ENCODE data around the gene STIMATE.

STIMATE gene

DNA sequence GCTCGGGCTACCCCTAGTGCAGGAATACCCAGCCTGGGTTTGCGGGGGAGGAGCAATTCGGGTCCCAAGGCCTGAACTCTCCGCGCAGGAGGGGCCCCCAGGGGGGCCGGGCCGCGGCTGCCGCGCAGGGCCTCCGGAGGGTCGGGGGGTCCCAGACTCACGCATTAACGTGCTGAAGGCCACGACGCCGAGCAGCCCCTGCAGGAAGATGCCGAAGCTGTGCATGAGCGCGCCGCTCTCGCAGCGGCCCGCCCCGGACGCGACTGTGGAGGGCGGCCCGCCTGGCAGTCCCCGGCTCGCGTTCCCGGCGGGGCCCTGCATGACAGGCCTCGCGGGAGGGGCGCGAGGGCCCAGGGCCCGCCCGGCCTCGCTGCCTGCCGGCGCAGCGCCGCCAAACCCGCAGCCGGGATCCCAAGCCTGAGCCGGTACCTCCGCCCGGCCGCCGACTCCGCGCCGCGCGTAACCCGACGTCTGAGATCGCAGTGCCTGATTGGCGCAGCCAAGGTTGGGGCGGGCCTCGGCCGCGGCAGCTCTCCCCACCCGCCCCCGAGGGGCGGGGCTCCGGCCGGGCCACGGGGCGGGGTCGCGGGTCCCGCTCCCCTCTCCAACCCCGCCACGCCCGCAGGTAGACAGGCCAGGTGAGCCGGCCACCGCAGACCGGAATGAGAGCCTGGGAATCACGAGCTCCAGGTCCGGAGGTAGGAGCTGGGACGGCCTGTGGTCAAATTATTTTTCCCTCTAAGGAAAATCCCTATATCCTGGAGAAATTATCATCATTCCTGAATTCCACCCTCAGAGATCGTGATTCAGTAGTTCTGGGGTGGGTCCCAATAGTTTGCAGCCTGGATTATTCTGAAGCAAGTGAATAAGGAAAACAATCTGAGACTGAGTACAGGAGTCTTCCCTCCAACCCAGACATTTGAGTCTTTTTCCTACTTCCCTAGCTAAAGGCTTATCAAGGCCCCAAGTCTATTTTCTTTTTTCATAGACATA is at the start of gene STIMATE:
TSS of gene STIMATE (minus strand) at position 419 of the 993 bp plus-strand sequence. CDS start at position 321, 98 bp downstream.
- peak; percentile 86 to 90 for DNase-seq

DNA sequence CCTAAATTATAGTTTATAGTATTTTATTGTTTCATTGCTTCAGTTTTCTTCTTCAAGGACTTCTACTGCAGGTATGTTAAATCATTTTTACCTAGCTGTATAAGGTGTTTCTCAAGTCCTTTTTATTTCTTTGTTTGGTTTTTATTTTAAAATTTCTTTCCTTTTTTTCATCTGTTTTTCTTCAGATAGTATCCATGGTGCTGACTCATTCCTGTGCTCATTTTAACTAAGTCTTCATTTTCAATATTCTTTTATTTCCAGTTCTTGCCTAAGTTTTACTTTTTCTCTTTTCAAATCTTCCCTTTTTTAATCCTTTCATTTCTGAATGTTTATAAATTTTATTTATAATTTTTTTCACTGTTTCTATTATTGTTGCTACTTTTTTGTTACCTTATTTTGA is 42.3 kb upstream of the STIMATE start:
- DNase-seq: no peak

DNA sequence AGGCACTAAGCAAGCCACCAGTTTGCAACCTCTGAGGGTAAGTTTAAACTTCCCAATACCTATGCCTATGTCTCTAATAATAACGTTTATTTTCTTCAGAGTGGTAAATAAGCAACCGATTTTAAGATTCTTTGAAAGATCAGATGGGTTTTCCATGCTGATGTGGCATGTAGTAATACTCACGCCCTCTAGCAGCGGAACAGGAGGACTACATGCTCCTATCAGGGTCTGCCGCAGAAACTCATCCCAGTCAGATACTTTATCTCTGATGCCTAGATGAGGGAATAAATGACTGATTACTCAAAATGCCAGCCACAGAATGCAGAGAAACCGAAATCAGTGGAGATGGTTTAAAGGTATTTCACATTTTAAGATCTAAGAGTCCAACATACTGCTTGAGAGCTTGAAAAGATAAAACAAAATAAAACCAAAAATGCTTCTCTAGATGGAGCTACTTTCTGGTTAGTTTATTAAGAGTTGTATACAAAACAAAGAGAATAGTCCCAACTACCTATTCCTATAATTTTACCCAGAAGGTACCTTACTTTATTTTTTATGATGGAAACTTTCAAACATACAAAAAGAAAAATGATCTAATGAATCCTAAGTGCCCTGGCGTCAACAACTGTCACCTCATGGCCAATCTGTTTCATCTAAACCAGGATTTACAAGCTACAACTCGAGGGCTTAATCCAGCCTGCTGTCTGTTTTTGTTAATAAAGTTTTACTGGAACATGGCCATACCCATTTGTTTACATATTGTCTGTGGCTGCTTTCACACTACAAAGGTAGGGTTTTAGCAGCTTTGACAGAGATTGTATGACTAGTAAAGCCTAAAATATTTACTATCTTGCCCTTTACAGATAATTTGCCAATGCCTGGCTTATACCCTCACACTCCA is 37.5 kb upstream of the STIMATE start:
- peak; percentile 53 to 62 for DNase-seq

DNA sequence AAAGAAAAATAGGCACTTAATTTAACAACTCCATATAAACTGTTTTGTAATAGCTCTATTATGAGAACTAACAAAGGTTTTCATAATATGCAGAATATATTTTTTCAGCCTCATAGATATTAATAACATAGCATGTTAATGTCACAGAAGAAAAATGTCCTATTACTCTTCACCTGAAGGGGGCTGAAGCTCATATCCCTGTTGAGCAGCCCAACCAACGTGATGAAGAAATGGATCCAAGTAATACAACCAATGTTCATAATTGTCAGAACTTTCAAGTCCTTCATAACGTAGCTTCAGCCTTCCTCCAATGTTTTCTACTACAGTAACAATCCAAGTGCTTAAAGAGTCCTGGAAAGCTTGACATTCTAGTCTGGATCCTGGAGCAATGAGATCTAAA is 34.5 kb upstream of the STIMATE start:
- no peak for DNase-seq

DNA sequence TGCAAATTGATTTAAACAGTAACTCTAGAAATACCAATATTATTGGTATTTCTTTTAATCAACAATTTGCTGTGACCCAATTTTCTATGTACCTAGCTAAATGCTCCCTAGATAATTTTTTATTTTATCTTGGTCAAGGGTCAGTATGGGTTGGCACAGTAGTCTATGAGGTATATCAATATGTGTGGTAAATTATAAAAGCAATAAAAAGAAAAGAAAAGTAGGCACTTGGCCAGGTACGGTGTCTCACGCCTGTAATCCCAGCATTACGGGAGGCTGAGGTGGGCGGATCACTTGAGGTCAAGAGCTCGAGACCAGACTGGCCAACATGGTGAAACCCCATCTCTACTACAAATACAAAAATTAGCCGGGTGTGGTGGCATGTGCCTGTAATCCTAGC is 34.0 kb upstream of the STIMATE start:
- no peak for DNase-seq

DNA sequence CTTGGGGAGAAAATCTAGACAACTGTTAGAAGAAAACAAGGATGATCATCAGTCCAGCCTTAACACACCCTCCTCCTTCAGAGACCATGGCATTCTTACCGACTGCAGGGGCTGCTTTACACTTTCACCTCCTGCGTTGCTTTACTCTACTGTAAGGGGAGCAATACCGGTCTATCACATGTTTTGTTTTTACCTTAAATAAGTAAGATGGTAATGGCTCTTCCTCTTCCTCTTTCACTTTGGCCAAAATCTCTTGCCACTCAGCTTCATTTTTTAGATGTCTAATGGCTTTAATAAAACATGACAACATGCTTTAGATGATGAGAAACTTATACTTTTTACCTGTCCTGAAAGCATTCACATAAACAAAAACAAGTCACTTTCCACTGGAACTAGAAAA is 33.4 kb upstream of the STIMATE start:
- DNase-seq: no peak

DNA sequence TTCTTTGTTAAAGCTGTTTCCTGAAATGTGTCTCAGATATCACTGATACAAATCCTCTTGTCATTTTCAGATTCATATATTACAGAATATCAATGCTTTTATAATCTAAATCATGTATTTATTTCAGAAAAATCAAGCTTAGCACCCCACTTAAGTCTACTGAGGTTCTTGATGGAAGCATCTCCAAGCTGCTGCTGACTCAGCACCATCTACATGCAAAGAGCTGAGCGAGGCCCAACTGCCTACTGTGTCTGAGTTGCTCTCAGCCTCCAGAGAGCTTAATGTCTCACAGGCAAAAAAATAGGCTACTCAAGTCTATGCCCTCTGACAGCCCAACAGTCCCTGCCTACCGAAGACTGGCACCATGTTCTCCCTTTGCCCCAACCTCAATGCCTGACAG is 29.2 kb upstream of the STIMATE start:
- DNase-seq: no peak

DNA sequence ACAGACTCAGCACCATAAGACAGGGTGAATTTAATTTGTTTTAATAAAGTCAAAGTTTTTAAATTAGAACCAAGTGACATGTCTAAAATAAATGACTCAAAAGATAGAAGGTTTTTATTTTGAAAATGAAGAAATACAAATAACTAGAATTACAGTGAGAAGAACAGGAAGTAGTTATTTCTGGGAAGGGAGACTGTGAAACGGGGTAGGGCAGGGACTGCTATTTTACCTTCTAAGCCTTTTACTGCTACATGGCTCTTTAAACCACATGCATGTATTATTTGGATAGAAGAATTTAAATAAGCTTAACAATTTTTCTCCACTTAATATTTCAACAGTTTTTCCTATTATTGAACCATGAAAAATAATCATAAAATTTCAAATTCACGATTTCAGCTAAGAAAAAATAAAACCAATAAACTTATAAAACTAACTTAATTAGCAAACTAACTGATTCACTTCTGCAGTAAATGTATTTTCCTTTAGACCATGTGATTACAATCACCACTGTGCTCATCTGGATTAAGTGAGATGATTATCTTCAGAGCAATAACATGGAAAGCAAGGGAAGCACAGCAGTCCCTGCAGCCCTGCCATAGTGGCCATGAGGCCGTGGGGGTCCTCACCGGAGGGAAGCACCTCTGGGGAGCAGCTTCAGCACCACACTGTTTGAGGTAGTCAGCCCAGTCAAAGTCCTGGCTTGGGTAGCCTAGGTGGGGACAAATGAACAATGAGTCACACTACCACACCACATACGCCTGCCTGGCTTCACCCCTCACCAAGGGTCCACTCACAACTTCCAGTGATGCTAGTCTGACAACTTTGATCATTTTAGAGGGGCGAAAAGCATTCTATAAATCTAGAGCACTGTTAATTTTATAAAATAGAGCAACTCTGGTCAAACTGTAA is 28.3 kb upstream of the STIMATE start:
- DNase-seq: no peak

DNA sequence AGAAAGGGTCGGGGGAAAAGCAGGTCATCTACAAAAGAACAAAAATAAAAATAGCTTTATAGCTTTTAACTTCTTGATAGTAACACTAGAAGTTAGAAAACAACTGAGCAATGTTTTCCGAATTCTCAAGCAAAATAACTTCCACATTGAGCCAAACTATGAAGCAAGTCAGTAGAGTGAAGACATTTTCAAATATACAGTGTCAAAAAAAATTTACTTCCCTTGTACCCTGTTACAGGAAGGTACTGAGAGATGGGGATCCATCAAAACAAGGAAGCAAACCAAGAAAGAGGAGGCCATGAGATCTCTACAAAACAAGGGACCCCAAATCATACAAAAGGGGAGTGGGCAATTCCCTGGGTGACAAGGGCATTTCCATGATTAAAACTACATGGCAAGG is 26.6 kb upstream of the STIMATE start:
- no peak for DNase-seq

DNA sequence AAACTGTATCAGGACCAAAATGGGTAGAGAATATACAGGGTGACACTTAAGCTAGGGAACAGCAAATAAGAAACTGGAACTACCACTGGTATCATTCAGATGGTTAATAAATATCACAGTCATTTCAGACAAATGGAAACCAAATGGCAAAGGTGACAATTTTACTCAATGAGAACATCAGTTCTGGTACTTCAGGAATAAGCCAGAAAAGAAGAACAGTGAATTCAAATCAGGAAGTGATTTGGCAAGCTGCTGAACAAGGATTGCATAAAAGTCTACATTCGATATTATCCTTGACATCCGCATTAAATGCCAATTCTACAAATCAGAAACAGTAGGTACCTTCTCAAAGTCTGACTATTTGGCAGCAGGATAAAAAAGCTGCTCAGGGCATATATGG is 23.5 kb upstream of the STIMATE start:
- no peak for DNase-seq

DNA sequence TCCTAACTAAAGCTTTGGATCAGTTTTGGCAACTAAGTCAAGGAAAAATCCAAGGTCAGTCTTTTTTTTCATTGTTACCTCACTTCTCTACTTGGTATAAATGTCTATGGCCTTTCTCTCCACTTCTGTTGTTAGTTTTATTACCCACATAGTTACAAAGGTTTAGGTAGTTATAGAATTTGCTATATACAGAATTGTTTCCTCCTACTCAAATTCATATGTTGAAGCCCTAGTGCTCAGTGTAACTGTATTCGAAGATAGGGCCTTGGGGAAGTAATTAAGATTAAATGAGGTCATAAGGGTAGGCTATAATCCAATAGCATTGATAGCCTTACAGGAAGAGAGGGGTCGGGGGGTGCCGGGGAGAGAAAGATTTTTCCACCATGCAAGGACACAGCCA is 19.7 kb upstream of the STIMATE start:
- DNase-seq: no peak

DNA sequence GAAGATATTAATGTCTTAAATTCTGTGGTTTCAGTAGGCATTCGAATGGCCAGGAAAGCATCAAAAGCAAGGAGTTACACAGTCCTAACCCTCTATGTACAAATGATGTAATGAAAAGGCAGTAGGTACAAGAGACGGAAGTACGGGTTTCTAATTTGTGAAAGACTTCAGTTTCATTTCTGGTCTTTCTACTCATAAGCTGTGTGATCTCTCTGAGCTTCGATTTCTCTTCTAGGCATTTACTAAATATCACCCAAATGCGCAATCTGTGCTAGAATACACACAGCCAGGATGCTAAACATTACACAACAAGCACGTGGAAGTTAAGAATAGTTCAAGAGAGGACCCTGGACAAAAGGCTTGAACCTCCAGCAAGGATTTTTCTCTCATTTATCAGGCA is 17.9 kb upstream of the STIMATE start:
- DNase-seq: no peak

DNA sequence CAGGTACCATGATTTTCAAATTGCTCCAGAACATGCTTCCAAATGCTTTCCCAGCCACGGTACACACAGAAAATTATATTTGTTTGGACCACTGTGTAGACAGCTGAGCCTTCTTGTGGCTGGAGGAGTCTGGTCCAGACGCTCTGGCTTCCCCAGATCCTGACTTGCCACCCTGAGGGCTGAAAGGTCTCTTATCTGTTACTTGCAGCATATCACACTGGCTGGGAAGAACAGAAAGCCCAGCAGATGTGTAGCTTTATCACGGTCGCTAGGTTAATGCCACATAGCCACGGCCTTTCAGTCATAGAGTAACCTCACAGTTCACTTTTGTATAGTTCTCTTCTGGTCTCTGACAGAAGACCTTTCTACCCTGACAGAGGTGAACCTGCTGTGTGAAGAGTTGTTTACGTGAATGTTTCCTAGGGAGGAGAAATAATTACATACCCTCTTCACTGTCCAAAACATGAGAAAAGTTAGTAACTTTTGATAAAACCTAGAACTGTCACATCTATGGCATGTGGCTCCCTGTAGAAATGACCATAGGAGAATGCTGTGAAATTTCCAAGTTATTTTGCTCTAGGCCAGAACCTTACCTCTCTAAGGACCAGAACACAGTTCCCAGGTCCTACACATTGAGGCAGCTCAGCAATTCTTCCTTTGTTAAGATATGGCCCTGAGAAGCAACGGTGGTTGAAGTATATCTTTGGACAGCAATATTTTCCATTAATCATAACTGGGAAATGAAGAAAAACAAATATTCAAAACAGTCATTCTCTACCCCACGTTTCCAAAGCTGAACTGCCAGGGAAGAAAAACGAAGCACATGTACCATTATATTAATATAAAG is 15.8 kb upstream of the STIMATE start:
- no peak for DNase-seq

DNA sequence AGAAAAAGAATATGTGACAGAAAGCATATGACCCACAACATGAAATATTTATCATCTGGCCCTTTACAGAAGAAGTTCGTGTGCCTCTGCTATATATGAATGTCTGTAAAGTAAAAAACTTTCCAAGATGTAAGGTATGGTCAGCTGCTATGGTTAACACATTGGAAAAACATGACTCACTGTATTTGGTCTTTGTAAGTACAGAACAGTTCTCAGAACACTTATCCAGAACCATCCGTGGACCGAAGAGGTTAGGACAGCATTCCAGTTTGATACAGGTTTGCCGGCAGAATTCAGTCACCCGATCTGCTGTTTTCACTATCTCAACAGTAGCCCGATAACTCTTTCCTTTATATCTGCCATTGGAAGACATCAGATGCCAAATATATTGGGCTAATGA is 13.5 kb upstream of the STIMATE start:
- DNase-seq: no peak

DNA sequence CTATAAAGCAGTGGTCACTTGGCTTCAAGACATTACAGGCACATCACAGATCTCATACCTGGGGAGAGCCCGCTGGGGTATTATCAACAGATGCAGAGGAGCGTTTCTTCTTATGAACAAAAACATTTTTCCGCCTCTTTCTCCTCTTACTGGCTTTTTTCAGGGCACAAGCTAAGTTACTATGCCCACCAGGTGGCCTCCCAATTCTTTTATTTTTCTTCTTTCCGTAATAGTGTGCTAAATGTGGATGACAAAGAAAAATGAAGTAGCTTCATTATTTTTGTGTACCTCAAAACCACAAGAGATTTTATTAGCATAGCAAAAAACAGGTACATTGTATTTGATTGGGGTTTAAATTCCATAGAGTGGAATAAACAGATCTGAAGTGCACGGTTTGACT is 10.1 kb upstream of the STIMATE start:
- no peak for DNase-seq

DNA sequence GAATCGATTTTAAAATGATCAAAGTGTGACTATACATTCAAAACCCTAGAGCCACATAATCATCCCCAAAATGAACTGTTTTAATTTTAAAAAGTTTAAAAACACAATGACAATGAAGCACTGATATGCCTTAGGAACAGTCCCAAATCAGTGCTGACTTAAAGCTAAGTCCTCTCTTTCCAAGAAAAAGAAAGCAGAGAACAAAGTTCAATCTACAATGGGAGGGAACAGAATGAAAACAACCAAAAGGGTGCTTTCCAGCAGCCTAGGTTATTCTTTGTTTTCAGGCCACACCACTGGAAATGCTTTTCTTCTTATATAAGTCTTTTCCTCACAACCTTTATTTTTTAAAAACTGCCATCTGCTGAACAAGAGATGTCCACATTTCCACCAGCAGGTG is 7.2 kb upstream of the STIMATE start:
- DNase-seq: no peak

DNA sequence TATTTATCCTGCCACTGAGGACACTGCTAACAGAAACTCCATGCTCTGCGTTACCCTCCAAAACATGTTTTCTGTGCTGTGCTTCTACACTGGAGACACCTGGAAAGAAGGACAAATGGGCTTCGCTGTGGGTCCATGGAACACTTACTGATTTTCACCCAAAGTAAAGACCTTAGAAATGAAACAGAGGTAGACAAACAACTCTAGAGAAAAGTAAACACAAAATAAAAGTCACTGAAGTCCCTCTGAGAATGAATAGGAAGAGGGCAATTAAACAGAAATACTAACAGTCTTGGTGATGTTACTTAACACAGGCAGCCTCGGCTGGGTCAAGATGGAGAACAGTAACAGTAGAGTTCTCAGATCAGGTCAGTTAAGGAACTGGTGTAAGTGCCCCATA is 6.7 kb upstream of the STIMATE start:
- DNase-seq: no peak

DNA sequence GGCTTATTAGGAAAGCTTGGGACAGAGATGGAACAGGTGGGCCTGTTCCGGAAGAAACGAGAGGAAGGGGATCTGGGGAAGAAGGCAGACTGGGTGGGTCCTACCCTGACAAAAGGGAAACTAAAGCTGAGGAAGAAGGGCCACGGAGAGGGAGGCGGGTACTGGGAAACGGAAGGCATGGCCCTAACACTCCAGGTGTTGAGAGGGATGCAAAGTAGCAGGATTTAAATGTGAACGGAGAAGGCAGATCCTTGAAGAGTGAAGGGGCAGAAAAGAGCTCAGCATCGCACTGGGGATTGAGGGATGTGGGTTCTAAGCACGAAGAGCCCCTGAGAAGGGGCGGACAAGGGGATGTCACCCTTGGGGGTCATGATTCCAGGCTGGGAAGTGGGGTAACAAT is 735 bp downstream of the STIMATE start:
- no peak for DNase-seq

DNA sequence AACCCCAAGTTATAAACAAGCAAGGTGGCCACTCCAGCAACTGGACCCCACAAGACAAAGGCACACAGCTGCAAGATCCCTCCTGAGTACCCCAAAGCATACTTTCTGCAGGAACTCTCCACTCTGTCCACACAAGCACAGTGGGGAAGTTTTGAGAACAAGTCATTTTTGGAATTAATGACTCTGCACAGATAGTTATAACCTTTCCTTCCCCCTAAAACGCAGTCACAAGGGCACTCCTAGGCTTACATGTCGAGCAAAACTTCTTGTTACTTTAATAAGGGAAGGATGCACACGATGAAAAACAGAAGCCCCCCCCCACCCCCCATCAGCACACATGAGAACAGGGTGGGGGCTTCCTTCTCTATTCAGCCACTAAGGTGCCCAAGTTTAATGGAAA is 1.2 kb downstream of the STIMATE start:
- DNase-seq: no peak

DNA sequence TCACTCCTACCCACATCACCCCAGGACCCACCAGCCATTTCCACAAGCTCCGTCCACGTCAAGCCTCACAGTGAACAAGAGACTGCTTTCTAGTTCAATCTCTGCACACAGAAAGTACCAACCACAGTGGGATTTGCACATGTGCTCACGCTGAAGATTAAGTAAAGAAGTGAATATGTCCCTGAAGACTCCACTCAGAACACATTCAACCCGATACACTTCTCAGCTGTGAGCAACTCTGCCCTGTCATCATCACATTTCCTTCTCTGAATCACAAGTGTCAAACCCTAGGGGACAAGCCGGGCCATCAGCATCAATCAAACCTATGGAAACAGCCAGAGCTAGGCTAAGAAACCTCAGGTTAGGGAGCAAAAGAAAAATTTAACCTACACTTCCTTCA is 1.9 kb downstream of the STIMATE start:
- no peak for DNase-seq

DNA sequence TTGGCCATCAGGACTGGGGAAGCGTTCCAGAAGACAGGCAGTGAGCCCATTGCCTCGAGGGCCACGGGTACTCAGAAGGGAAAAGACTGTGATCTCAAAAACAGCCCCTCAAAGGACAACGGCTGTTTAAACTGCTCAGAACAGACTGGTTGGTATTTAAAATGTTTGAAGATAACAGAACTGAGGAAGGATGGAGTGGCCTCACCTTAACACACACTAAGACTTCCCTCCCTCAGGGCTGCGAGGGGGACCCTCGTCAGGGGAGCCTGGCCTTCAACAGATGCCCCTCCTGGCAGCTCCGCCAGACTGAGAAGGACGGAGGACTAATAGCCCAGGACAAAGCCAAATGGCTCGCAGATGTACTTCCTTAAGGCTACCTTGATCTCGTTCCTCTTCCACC is 2.6 kb downstream of the STIMATE start:
- no peak for DNase-seq

DNA sequence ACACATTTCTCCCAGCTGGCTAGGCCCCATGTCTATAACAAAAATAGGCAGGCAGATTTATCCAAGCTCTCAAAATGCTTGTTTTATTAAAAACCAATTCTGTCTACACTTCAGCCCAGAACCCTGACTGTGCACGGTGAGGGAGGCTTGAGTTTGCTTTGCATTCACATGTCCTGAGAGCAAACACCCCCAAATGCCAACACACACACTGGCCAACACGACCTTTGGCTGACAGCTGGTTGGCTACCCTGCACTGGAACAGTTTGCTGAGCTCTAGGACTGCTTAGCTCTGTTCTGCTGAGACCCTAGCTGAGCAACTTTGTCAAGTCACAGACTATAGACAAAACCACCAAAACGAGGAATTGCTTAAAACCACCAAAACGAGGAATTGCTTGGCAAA is 3.6 kb downstream of the STIMATE start:
- no peak for DNase-seq
